H9 (cell line): Measurements from ENCODE around the gene VIM. TPM values are rescaled to one million over a fixed set of nuclear protein-coding genes. Genes with fewer than 3 reads are reported as not detected.

Experiments used
- DNase-seq: peaks from one replicate; pipeline ENCODE4 v3.0.0-alpha.2; 2017
- H2AFZ ChIP-seq: one replicate; pipeline ENCODE4 v1.6.1; 2013; ENCODE audit warnings: mild to moderate bottlenecking, low read length, control low read depth, moderate library complexity
- H2AK5ac ChIP-seq: 2 replicates; pipeline ENCODE4 v1.6.1; 2013; ENCODE audit warnings: low read length, control low read depth, mixed read lengths; ENCODE audit not compliant: insufficient read length
- H2BK120ac ChIP-seq: one replicate; pipeline ENCODE4 v1.6.1; 2013; ENCODE audit warnings: low read depth, mild to moderate bottlenecking, low read length, control low read depth, inconsistent platforms; ENCODE audit not compliant: poor library complexity, severe bottlenecking
- H2BK12ac ChIP-seq: 2 replicates; pipeline ENCODE4 v1.6.1; 2013; ENCODE audit warnings: low read length, control low read depth, mixed read lengths, low read depth; ENCODE audit not compliant: insufficient read length
- H2BK15ac ChIP-seq: 2 replicates; pipeline ENCODE4 v1.6.1; 2013; ENCODE audit warnings: low read depth, low read length, control low read depth
- H2BK20ac ChIP-seq: one replicate; pipeline ENCODE4 v1.6.1; 2013; ENCODE audit warnings: low read depth, mild to moderate bottlenecking, low read length, control low read depth, inconsistent platforms; ENCODE audit not compliant: poor library complexity, severe bottlenecking
- H2BK5ac ChIP-seq: 2 replicates; pipeline ENCODE4 v1.6.1; 2013; ENCODE audit warnings: low read length, control low read depth, mixed read lengths; ENCODE audit not compliant: insufficient read length
- H3K14ac ChIP-seq: 2 replicates; pipeline ENCODE4 v1.6.1; 2013; ENCODE audit warnings: low read length, control low read depth; ENCODE audit not compliant: insufficient read depth
- H3K18ac ChIP-seq: 2 replicates; pipeline ENCODE4 v1.6.1; 2013; ENCODE audit warnings: low read depth, mild to moderate bottlenecking, mixed read lengths, low read length, control low read depth; ENCODE audit not compliant: insufficient read length
- H3K23ac ChIP-seq: 2 replicates; pipeline ENCODE4 v1.6.1; 2013; ENCODE audit warnings: low read length, control low read depth, mixed read lengths, low read depth; ENCODE audit not compliant: insufficient read length
- H3K23me2 ChIP-seq: 2 replicates; pipeline ENCODE4 v1.6.1; 2013; ENCODE audit warnings: low read depth, mild to moderate bottlenecking, mixed read lengths, low read length, control low read depth; ENCODE audit not compliant: insufficient read length, poor library complexity, severe bottlenecking
- H3K27ac ChIP-seq: 2 replicates; pipeline ENCODE4 v1.5.1; 2013; ENCODE audit warnings: low read length, control low read depth, mixed read lengths, low read depth; ENCODE audit not compliant: insufficient read length
- H3K27me3 ChIP-seq: 2 replicates; pipeline ENCODE4 v1.6.1; 2013; ENCODE audit warnings: low read length, control low read depth, inconsistent platforms; ENCODE audit not compliant: insufficient read depth
- H3K4ac ChIP-seq: 2 replicates; pipeline ENCODE4 v1.6.1; 2013; ENCODE audit warnings: low read depth, mild to moderate bottlenecking, control low read depth, inconsistent platforms, low read length, moderate library complexity
- H3K4me1 ChIP-seq: 2 replicates; pipeline ENCODE4 v1.6.1; 2013; ENCODE audit warnings: low read length, control low read depth, inconsistent platforms; ENCODE audit not compliant: insufficient read depth
- H3K4me2 ChIP-seq: 2 replicates; pipeline ENCODE4 v1.6.1; 2013; ENCODE audit warnings: low read length, control low read depth, mixed read lengths; ENCODE audit not compliant: insufficient read length, insufficient read depth
- H3K56ac ChIP-seq: 2 replicates; pipeline ENCODE4 v1.6.1; 2013; ENCODE audit warnings: low read depth, mild to moderate bottlenecking, mixed read lengths, low read length, control low read depth; ENCODE audit not compliant: insufficient read length
- H3K79me1 ChIP-seq: 2 replicates; pipeline ENCODE4 v1.6.1; 2013; ENCODE audit warnings: low read depth, mild to moderate bottlenecking, moderate library complexity, low read length, control low read depth, inconsistent platforms; ENCODE audit not compliant: insufficient read depth, poor library complexity, severe bottlenecking
- H3K79me2 ChIP-seq: 2 replicates; pipeline ENCODE4 v1.6.1; 2013; ENCODE audit warnings: low read length, control low read depth, inconsistent platforms; ENCODE audit not compliant: insufficient read depth
- H3K9ac ChIP-seq: 2 replicates; pipeline ENCODE4 v1.6.1; 2013; ENCODE audit warnings: low read length, control low read depth, mixed read lengths; ENCODE audit not compliant: insufficient read length; ENCODE audit errors: extremely low read depth
- H3K9me3 ChIP-seq: one replicate; pipeline ENCODE4 v1.6.1; 2013; ENCODE audit warnings: low read depth, low read length, inconsistent platforms; ENCODE audit not compliant: control insufficient read depth
- H3T11ph ChIP-seq: one replicate; pipeline ENCODE4 v1.6.1; 2013; ENCODE audit warnings: mild to moderate bottlenecking, low read length, control low read depth, inconsistent platforms
- H4K20me1 ChIP-seq: one replicate; pipeline ENCODE4 v1.6.1; 2013; ENCODE audit not compliant: control insufficient read depth, insufficient read length, insufficient read depth
- H4K5ac ChIP-seq: 2 replicates; pipeline ENCODE4 v1.6.1; 2013; ENCODE audit warnings: low read depth, mild to moderate bottlenecking, mixed read lengths, low read length, control low read depth; ENCODE audit not compliant: insufficient read length
- H4K8ac ChIP-seq: replicated peaks from 2 replicates; pipeline ENCODE4 v1.6.1; 2013; ENCODE audit warnings: low read length, control low read depth, mixed read lengths, low read depth; ENCODE audit not compliant: insufficient read length
- H4K91ac ChIP-seq: 2 replicates; pipeline ENCODE4 v1.6.1; 2013; ENCODE audit warnings: low read depth, mild to moderate bottlenecking, moderate library complexity, mixed read lengths, low read length, control low read depth; ENCODE audit not compliant: insufficient read length
- H3K27ac Mint-ChIP-seq, 3 experiments: 2 replicates in 2 of 3; 3 replicates in 1 of 3; pipeline ENCODE4 v1.8.0; 2020 to 2021; ENCODE audit warnings: mixed read lengths in 3 of 3, mild to moderate bottlenecking in 1 of 3, moderate library complexity in 1 of 3
- H3K27me3 Mint-ChIP-seq: 2 replicates; pipeline ENCODE4 v1.8.0; 2021; ENCODE audit warnings: low read depth, mild to moderate bottlenecking, moderate library complexity, mixed read lengths
- H3K36me3 Mint-ChIP-seq, 3 experiments: 2 replicates in 2 of 3; 3 replicates in 1 of 3; pipeline ENCODE4 v1.8.0; 2020 to 2021; ENCODE audit warnings: low read depth in 3 of 3, mixed read lengths in 3 of 3; ENCODE audit not compliant: insufficient read depth in 1 of 3
- H3K4me1 Mint-ChIP-seq, 2 experiments: 2 replicates each; pipeline ENCODE4 v1.8.0; 2020; ENCODE audit warnings: mixed read lengths in 2 of 2
- H3K4me3 Mint-ChIP-seq, 2 experiments: 2 replicates in 1 of 2; 3 replicates in 1 of 2; pipeline ENCODE4 v1.8.0; 2020 to 2021; ENCODE audit warnings: mild to moderate bottlenecking in 2 of 2, mixed read lengths in 2 of 2, moderate library complexity in 1 of 2
- H3K9me3 Mint-ChIP-seq, 2 experiments: 2 replicates in 1 of 2; 3 replicates in 1 of 2; pipeline ENCODE4 v1.8.0; 2020; ENCODE audit warnings: mild to moderate bottlenecking in 2 of 2, mixed read lengths in 2 of 2, moderate library complexity in 1 of 2
- WGBS: extraction: QIAGEN DNeasy Blood & Tissue Kit; methylation state at CpG from one replicate; pipeline ENCODE4 v1.1.7; 2013; ENCODE audit warnings: missing lambda C conversion rate, low lambda C conversion rate, mixed read lengths; ENCODE audit not compliant: insufficient read length; ENCODE audit errors: extremely low coverage; 5-methylcytosine and 5-hydroxymethylcytosine counted together
- total RNA-seq: library from RNA; stranded (reverse); gene quantifications from 2 replicates; pipeline ENCODE4 v1.2.1, GENCODE V29; 2021
- TF ChIP-seq, protein P1 (sequence below): fragments of 200-600 bp; sonication (generic); conservative IDR thresholded peaks from 3 replicates; pipeline ENCODE4 v1.8.0; 2021; ENCODE audit warnings: antibody characterized with exemption, mild to moderate bottlenecking

VIM gene
- total RNA-seq, 1 experiment from 2014 or later: 232 TPM

DNA sequence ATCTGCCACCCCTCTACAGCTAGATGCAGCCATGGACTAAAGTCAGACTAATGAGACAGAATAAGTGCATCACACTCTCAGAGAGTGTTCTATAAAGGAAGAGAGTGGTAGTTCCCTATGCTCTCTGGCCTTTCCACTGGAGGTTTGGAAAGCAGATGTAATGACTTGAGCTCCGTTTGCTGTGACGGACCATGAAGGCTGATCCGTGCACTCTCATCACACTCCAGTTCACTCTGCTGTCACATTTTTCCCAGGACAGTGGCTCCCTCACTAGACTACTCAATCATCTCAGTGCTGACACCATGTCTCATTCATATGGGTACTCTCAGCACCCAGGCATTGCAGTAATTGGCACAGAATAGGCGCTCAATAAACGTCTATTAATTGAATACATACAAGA, 46.9 kb upstream of the VIM start:
- H3K27me3 Mint-ChIP-seq: no peaks in the 10 kb centered on the region
- Histone ChIP-seq H2BK120ac (no peak overlapping the region), H3K4me2 (no peak overlapping the region), H3K14ac (no peak overlapping the region), H3T11ph (no peak overlapping the region), H3K4ac (no peak overlapping the region), H3K18ac (no peak overlapping the region), H2AK5ac (no peak overlapping the region), H3K79me2 (no peaks in the 10 kb centered on the region), H3K23ac (no peak overlapping the region), H3K56ac (no peak overlapping the region), H3K27ac (no peak overlapping the region), H3K79me1 (peaks cover 4% of the 10 kb centered on the region), H3K9me3 (no peaks in the 10 kb centered on the region), H3K9ac (no peak overlapping the region), H2BK20ac (no peak overlapping the region), H4K20me1 (no peaks in the 10 kb centered on the region), H2AFZ (no peak overlapping the region), H3K27me3 (no peaks in the 10 kb centered on the region), H3K4me1 (peaks cover 6% of the 10 kb centered on the region; the same call in 1 of the 2 replicates), H3K23me2 (no peaks in the 10 kb centered on the region), H4K5ac (no peak overlapping the region), H2BK5ac (no peak overlapping the region), H2BK12ac (no peak overlapping the region), H4K8ac (no peak overlapping the region), H4K91ac (no peak overlapping the region), H2BK15ac (no peak overlapping the region)
- H3K4me1 Mint-ChIP-seq: peaks cover 12 to 16% of the 10 kb centered on the region in 2 experiments
- no peak overlapping the region for H3K27ac Mint-ChIP-seq
- H3K9me3 Mint-ChIP-seq: no peaks in the 10 kb centered on the region
- H3K36me3 Mint-ChIP-seq: no peaks in the 10 kb centered on the region
- no peak for DNase-seq
- TF ChIP-seq, protein P1, sequence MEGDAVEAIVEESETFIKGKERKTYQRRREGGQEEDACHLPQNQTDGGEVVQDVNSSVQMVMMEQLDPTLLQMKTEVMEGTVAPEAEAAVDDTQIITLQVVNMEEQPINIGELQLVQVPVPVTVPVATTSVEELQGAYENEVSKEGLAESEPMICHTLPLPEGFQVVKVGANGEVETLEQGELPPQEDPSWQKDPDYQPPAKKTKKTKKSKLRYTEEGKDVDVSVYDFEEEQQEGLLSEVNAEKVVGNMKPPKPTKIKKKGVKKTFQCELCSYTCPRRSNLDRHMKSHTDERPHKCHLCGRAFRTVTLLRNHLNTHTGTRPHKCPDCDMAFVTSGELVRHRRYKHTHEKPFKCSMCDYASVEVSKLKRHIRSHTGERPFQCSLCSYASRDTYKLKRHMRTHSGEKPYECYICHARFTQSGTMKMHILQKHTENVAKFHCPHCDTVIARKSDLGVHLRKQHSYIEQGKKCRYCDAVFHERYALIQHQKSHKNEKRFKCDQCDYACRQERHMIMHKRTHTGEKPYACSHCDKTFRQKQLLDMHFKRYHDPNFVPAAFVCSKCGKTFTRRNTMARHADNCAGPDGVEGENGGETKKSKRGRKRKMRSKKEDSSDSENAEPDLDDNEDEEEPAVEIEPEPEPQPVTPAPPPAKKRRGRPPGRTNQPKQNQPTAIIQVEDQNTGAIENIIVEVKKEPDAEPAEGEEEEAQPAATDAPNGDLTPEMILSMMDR: no peak
- WGBS: no CpG with 5 or more reads among the region's 5 CpGs
- H3K4me3 Mint-ChIP-seq: no peak overlapping the region
